Right lobe of liver (tissue), 4 donors: ENCODE data around the gene LRRC43.

Experiments
- POLR2A ChIP-seq: fragments of 450-650 bp; IDR thresholded peaks from one replicate; pipeline ENCODE4 v1.6.1; 2017; ENCODE audit warnings: antibody characterized with exemption, mild to moderate bottlenecking
- TF ChIP-seq, protein P1 (sequence below), 4 donors: fragments of 200-600 bp in 3 of 4; fragments of 450-650 bp in 1 of 4; IDR thresholded peaks; one replicate each; pipeline versions ENCODE4 v1.5.1 to v1.8.0; 2016 to 2022; ENCODE audit warnings: antibody characterized with exemption in 4 of 4, mild to moderate bottlenecking in 2 of 4
- donor health status: DM: no; HTN: no; CAD: no.
- donor health status: DM: no; HTN: no; CAD: no.
- donor health status: DM: no; HTN: yes; CAD: no.

- no peak for TF ChIP-seq POLR2A
- TF ChIP-seq, protein P1, sequence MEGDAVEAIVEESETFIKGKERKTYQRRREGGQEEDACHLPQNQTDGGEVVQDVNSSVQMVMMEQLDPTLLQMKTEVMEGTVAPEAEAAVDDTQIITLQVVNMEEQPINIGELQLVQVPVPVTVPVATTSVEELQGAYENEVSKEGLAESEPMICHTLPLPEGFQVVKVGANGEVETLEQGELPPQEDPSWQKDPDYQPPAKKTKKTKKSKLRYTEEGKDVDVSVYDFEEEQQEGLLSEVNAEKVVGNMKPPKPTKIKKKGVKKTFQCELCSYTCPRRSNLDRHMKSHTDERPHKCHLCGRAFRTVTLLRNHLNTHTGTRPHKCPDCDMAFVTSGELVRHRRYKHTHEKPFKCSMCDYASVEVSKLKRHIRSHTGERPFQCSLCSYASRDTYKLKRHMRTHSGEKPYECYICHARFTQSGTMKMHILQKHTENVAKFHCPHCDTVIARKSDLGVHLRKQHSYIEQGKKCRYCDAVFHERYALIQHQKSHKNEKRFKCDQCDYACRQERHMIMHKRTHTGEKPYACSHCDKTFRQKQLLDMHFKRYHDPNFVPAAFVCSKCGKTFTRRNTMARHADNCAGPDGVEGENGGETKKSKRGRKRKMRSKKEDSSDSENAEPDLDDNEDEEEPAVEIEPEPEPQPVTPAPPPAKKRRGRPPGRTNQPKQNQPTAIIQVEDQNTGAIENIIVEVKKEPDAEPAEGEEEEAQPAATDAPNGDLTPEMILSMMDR (IDR thresholded peaks at IDR 0.05), result no peak
Observed at GRCh38 chr12:122197612-122197966, 14.7 kb downstream of the LRRC43 start.
